GM19099 (cell line): Measurements from ENCODE around the gene CORO1C.

Experiments used
- POLR2A ChIP-seq: IDR thresholded peaks from 3 replicates; pipeline ENCODE4 v1.6.1; 2011; ENCODE audit warnings: low read depth; ENCODE audit not compliant: insufficient read length; ENCODE audit errors: extremely low read depth

The CORO1C gene

GRCh38 chr12:108696996-108697290 is 34.4 kb downstream of the CORO1C start:
- TF ChIP-seq POLR2A: no peak

GRCh38 chr12:108696111-108696995 is 35.0 kb downstream of the CORO1C start:
- TF ChIP-seq POLR2A: no peak

GRCh38 chr12:108694812-108695278 is 36.5 kb downstream of the CORO1C start:
- TF ChIP-seq POLR2A: no peak

GRCh38 chr12:108693751-108694150 is 37.6 kb downstream of the CORO1C start:
- no peak for TF ChIP-seq POLR2A

- TF ChIP-seq POLR2A: no peak
Measured at GRCh38 chr12:108693186-108693730, 38.1 kb downstream of the CORO1C start.

- TF ChIP-seq POLR2A: no peak
Measured at GRCh38 chr12:108691998-108692808, 39.1 kb downstream of the CORO1C start.

- peak; percentile 55 for TF ChIP-seq POLR2A
Measured at GRCh38 chr12:108691175-108691997, 39.9 kb downstream of the CORO1C start.

GRCh38 chr12:108690542-108691174 is 40.7 kb downstream of the CORO1C start:
- no peak for TF ChIP-seq POLR2A

GRCh38 chr12:108690191-108690518 is 41.2 kb downstream of the CORO1C start:
- TF ChIP-seq POLR2A: no peak

- TF ChIP-seq POLR2A: no peak
Measured at GRCh38 chr12:108689314-108690190, 41.8 kb downstream of the CORO1C start.

GRCh38 chr12:108686780-108687179 is 44.5 kb downstream of the CORO1C start:
- no peak for TF ChIP-seq POLR2A

- no peak for TF ChIP-seq POLR2A
Measured at GRCh38 chr12:108685469-108686260, 45.7 kb downstream of the CORO1C start.

GRCh38 chr12:108683906-108684556 is 47.3 kb downstream of the CORO1C start:
- TF ChIP-seq POLR2A: no peak

GRCh38 chr12:108681317-108681716 is 50.0 kb downstream of the CORO1C start:
- TF ChIP-seq POLR2A: no peak
